ENCODE data around the gene ROS1.
"Not testable (repeated sequence)": the region's sequence is repeated elsewhere in the genome, so short reads cannot be mapped to it uniquely, and the experiment has no call there.

Gene ROS1

DNA sequence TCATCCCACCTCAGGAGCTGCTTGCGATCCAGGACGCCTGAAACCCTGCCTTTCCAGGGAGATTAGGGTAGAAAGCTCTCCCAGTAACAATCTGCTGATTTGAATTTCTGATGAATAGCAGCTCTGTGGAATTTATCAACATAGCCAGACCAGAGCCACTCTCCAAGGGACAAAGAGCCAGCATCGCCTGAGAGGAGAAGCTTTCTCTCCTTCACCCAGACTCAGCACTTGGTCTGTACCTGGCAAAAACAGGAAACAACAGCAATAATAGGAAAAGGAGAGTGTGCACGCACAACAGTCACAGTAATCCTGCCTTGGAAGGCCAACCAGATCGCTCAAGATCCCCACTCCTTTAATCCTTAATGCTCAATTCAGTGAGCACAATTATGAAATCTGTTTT is 22.3 kb upstream of the ROS1 start:
- Histone ChIP-seq H3K4me3 (replicated peaks; ENCODE audit: low read depth, low read length) (no peak overlapping the region), H3K36me3 (ENCODE audit: control insufficient read depth, insufficient read depth, low read length) (no peaks in the 10 kb centered on the region), H3K27me3 (replicated peaks; ENCODE audit: control insufficient read depth, insufficient read depth, low read length) (no peaks in the 10 kb centered on the region)
- no peak for TF ChIP-seq CTCF (IDR thresholded peaks at IDR 0.05; ENCODE audit: insufficient read depth, low read length, poor library complexity, severe bottlenecking)
- no peak for DNase-seq (ENCODE audit: extremely low read depth, insufficient read length)

DNA sequence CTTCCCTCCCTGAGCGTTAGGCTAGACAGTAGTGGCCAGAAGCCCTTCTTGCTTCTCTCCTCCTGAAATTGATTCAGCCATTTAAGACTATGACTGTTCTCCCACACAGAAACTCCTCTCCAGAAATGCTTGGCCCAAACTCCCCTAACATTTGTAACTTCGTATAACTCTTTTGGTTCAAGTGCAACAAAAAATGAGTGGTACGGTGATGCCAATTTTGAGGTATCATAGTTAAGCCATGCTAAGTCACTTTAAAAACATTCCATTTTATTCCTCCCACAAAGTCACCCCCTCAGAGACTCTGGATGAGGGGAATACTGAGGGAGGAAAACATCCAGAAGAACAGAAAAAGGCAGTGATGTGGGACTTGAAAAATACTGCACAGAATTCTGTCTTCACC is 21.1 kb upstream of the ROS1 start:
- H3K27me3 ChIP-seq (replicated peaks; ENCODE audit: control insufficient read depth, insufficient read depth, low read length): no peaks in the 10 kb centered on the region; the same call in 1 of the 2 replicates
- no peak for TF ChIP-seq CTCF (IDR thresholded peaks at IDR 0.05; ENCODE audit: insufficient read depth, low read length, poor library complexity, severe bottlenecking)

GRCh38 chr6:117444600-117444999 is 18.9 kb upstream of the ROS1 start:
- H3K4me3 ChIP-seq (replicated peaks; ENCODE audit: low read depth, low read length): no peak overlapping the region
- no peak for TF ChIP-seq CTCF (IDR thresholded peaks at IDR 0.05; ENCODE audit: insufficient read depth, low read length, poor library complexity, severe bottlenecking)
- DNase-seq (ENCODE audit: extremely low read depth, insufficient read length): no peak
- H3K27me3 ChIP-seq (replicated peaks; ENCODE audit: control insufficient read depth, insufficient read depth, low read length): no peaks in the 10 kb centered on the region; the same call in 1 of the 2 replicates
- H3K36me3 ChIP-seq (ENCODE audit: control insufficient read depth, insufficient read depth, low read length): no peaks in the 10 kb centered on the region

More for the DNA sequence above, 21.1 kb upstream of the ROS1 start:
- Histone ChIP-seq H3K4me3 (replicated peaks; ENCODE audit: low read depth, low read length) (no peak overlapping the region), H3K36me3 (ENCODE audit: control insufficient read depth, insufficient read depth, low read length) (no peaks in the 10 kb centered on the region)
- no peak for DNase-seq (ENCODE audit: extremely low read depth, insufficient read length)

DNA sequence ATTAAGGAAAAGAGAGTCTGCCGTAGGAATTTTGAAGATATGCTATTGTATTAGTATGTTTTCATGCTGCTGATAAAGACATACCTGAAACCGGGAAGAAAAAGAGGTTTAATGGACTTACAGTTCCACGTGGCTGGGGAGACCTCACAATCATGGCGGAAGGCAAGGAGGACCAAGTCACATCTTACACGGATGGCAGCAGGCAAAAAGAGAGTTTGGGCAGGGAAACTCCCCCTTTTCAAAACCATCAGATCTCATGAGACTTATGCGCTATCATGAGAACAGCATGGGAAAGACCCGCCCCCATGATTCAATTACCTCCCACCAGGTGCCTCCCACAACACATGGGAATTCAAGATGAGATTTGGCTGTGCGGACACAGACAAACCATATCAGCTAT is 16.6 kb upstream of the ROS1 start:
- not testable (repeated sequence) for DNase-seq (ENCODE audit: extremely low read depth, insufficient read length); H3K27me3 ChIP-seq (replicated peaks; ENCODE audit: control insufficient read depth, insufficient read depth, low read length); H3K36me3 ChIP-seq (ENCODE audit: control insufficient read depth, insufficient read depth, low read length); H3K4me3 ChIP-seq (replicated peaks; ENCODE audit: low read depth, low read length)

GRCh38 chr6:117441824-117442264 is 16.1 kb upstream of the ROS1 start:
- TF ChIP-seq CTCF (IDR thresholded peaks at IDR 0.05; ENCODE audit: insufficient read depth, low read length, poor library complexity, severe bottlenecking): no peak
- no peak for DNase-seq (ENCODE audit: extremely low read depth, insufficient read length)
- H3K36me3 ChIP-seq (ENCODE audit: control insufficient read depth, insufficient read depth, low read length): no peaks in the 10 kb centered on the region
- H3K27me3 ChIP-seq (replicated peaks; ENCODE audit: control insufficient read depth, insufficient read depth, low read length): no peaks in the 10 kb centered on the region; the same call in 1 of the 2 replicates
- H3K4me3 ChIP-seq (replicated peaks; ENCODE audit: low read depth, low read length): no peak overlapping the region

DNA sequence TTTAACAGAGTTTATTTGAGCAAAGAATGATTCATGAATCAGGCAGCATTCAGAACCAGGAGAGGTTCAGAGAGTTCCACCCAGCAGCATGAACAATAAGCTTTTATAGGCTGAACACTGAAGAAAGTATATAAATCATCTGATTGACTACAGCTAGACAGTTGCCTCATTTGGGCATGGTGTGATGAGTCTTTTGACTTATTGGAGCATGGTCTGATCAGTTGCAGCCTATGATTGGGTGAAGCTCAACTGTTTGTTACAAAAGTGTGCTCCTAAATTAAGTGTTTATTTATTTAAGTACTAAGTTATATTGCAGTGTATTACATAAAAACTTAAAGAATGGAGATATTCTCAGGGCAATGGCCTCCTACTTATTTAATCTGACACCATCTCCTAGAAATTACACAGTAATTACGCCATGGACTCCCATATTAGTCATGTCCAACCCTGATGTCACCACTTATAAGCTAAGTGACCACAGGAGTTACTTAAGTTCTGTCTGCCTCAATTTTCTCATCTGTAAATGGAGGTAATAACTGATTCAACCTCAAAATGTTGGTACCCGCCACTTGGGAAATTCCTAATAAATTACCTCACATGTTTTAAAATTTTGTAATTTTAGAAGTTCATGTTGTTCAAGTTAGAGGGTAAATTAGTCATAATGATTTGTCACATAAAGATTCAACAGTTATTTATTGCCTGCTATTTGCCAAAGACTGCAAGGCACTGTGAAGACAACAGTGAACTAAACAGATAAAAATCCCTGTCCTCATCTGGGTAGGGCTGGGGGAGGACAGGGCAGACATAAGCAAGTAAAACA is 15.2 kb upstream of the ROS1 start:
- no peaks in the 10 kb centered on the region; the same call in 1 of the 2 replicates for H3K27me3 ChIP-seq (replicated peaks; ENCODE audit: control insufficient read depth, insufficient read depth, low read length)
- DNase-seq (ENCODE audit: extremely low read depth, insufficient read length): no peak
- no peak for TF ChIP-seq CTCF (IDR thresholded peaks at IDR 0.05; ENCODE audit: insufficient read depth, low read length, poor library complexity, severe bottlenecking)
- no peak overlapping the region for H3K4me3 ChIP-seq (replicated peaks; ENCODE audit: low read depth, low read length)
- no peaks in the 10 kb centered on the region for H3K36me3 ChIP-seq (ENCODE audit: control insufficient read depth, insufficient read depth, low read length)
